Heart left ventricle (tissue), 13 donors: Measurements from ENCODE around the gene OSBP2.

Source experiments
- POLR2A ChIP-seq, 2 donors: fragments of 450-650 bp; IDR thresholded peaks; one replicate each; pipeline ENCODE4 v1.6.1; 2017; ENCODE audit warnings: antibody characterized with exemption in 2 of 2, mild to moderate bottlenecking in 2 of 2, moderate library complexity in 2 of 2
- TF ChIP-seq, protein P1 (sequence below), 12 donors: fragments of 200-600 bp; sonication (generic) in 4 of 12; IDR thresholded peaks; one replicate each; pipeline versions ENCODE4 v1.5.0 to v1.8.0; 2018 to 2022; ENCODE audit warnings: antibody characterized with exemption in 12 of 12, mild to moderate bottlenecking in 5 of 12
- donor health status: ischemic (EF 13 %, LVEDD 7.1; RV severe dilation, severe dysfunction).
- donor health status: DM: no; HTN: yes; CAD: no.
- donor health status: DM: no; HTN: no; CAD: no.
- donor health status: ischemic (EF 25% LVEDD 6.9; RV normal size, moderate dysfunction).
- donor health status: ischemic (EF 25% LVEDD 5.7; RV mildly dilated, moderate dysfunction).
- donor health status: ischemic (EF 35%, LVEDD 5.7; RV mildly dilated, moderate dysfunction).
- donor health status: nonischemic (EF 11% LVEDD 7.7; RV severe dilation, severe dysfunction).
- donor health status: DM: yes; HTN: yes; CAD: no.
- donor health status: PGD.
- donor health status: ischemic (EF 29% LVEDD 5.4; RV normal size, mild dysfunction).
- donor health status: nonischemic (EF 23%, LVEDD 6.1; RV moderate dilation, normal function).

DNA sequence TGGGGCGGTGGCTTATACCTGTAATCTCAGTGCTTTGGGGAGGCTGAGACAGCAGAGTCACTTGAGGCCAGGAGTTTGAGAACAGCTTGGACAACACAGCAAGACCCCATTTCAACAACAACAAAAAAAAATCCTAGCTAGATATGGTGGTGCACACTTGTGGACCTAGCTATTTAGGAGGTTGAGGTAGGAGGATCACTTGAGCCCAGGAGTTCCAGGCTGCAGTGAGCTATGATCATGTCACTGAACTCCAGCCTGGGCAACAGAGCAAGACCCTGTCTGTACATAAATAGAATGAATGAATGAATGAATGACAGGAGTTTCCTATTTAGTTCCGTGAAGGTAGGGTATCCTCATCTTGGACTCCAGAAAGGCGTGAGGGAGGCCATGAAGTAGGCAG lies 107.0 kb downstream of the OSBP2 start:
- TF ChIP-seq, protein P1, sequence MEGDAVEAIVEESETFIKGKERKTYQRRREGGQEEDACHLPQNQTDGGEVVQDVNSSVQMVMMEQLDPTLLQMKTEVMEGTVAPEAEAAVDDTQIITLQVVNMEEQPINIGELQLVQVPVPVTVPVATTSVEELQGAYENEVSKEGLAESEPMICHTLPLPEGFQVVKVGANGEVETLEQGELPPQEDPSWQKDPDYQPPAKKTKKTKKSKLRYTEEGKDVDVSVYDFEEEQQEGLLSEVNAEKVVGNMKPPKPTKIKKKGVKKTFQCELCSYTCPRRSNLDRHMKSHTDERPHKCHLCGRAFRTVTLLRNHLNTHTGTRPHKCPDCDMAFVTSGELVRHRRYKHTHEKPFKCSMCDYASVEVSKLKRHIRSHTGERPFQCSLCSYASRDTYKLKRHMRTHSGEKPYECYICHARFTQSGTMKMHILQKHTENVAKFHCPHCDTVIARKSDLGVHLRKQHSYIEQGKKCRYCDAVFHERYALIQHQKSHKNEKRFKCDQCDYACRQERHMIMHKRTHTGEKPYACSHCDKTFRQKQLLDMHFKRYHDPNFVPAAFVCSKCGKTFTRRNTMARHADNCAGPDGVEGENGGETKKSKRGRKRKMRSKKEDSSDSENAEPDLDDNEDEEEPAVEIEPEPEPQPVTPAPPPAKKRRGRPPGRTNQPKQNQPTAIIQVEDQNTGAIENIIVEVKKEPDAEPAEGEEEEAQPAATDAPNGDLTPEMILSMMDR (IDR thresholded peaks at IDR 0.05), result no peak
- no peak for TF ChIP-seq POLR2A (IDR thresholded peaks at IDR 0.05)
